Activated CD4-positive, CD25-positive, alpha-beta regulatory T cell treated with anti-CD3 and anti-CD28 coated beads, Interleukin-2, amount 50 U/mL, for 24 hours (primary cell): ENCODE measurements around the gene ASIC4.

Experiments
- ATAC-seq, 2 donors: fragments of 150-1000 bp; cut with Tn5 transposase; one replicate each; pipeline ENCODE4 v1.10.0; 2021; ENCODE audit warnings: mild to moderate bottlenecking in 1 of 2, moderate library complexity in 1 of 2

The ASIC4 gene

GRCh38 chr2:219482674-219483405 lies 31.4 kb upstream of the ASIC4 start:
- ATAC-seq = no peak

- peak in 1 of 2 donors; percentile 22 for ATAC-seq
Measured at GRCh38 chr2:219483451-219484342, 30.6 kb upstream of the ASIC4 start.

GRCh38 chr2:219484343-219485200 lies 29.7 kb upstream of the ASIC4 start:
- ATAC-seq = peak; percentile 25 to 38

- ATAC-seq = no peak
Measured at GRCh38 chr2:219485201-219485580, 29.1 kb upstream of the ASIC4 start.

GRCh38 chr2:219486380-219486959 lies 27.8 kb upstream of the ASIC4 start:
- ATAC-seq = no peak

- no peak for ATAC-seq
Measured at GRCh38 chr2:219488149-219488843, 26.0 kb upstream of the ASIC4 start.

- no peak for ATAC-seq
Measured at GRCh38 chr2:219488844-219489194, 25.5 kb upstream of the ASIC4 start.

GRCh38 chr2:219489315-219489714 lies 25.0 kb upstream of the ASIC4 start:
- no peak for ATAC-seq

GRCh38 chr2:219490186-219490585 lies 24.1 kb upstream of the ASIC4 start:
- ATAC-seq = no peak

- no peak for ATAC-seq
Measured at GRCh38 chr2:219490600-219491130, 23.6 kb upstream of the ASIC4 start.

- no peak for ATAC-seq
Measured at GRCh38 chr2:219491278-219491963, 22.9 kb upstream of the ASIC4 start.

- ATAC-seq = no peak
Measured at GRCh38 chr2:219492575-219492974, 21.7 kb upstream of the ASIC4 start.

- no peak for ATAC-seq
Measured at GRCh38 chr2:219493086-219493485, 21.2 kb upstream of the ASIC4 start.

- no peak for ATAC-seq
Measured at GRCh38 chr2:219494952-219495530, 19.2 kb upstream of the ASIC4 start.

- ATAC-seq = no peak
Measured at GRCh38 chr2:219495531-219496122, 18.7 kb upstream of the ASIC4 start.

GRCh38 chr2:219496247-219496824 lies 17.9 kb upstream of the ASIC4 start:
- ATAC-seq = no peak

GRCh38 chr2:219496825-219497494 lies 17.3 kb upstream of the ASIC4 start:
- no peak for ATAC-seq

GRCh38 chr2:219497495-219498279 lies 16.6 kb upstream of the ASIC4 start:
- ATAC-seq = peak in 1 of 2 donors; percentile 5
